ENCODE measurements around the gene NDUFA6.

NDUFA6 gene

GRCh38 chr22:42069801-42070516 lies 20.6 kb downstream of the NDUFA6 start:
- DNase-seq, result no peak

DNA sequence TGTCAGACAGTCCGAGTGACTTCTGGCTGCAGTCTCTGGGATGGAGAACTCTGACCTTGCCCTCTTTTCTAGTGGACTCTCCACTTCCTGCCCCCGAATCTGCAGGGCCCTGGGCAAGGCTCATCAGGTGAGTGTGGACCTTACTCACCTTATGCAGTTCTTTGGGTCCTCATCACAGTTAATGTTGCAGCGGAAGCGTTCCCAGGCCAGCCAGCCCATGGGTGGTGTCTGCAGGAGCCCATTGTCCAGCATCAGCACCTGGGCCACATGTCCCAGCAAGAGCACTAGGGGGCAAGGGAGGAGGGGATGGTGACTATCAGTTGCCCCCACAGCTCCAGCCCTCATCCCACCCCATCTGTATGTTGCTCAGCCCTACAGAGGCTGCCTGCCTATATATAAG lies 22.3 kb downstream of the NDUFA6 start:
- DNase-seq, result no peak

GRCh38 chr22:42067671-42068251 lies 22.8 kb downstream of the NDUFA6 start:
- no peak for DNase-seq

DNA sequence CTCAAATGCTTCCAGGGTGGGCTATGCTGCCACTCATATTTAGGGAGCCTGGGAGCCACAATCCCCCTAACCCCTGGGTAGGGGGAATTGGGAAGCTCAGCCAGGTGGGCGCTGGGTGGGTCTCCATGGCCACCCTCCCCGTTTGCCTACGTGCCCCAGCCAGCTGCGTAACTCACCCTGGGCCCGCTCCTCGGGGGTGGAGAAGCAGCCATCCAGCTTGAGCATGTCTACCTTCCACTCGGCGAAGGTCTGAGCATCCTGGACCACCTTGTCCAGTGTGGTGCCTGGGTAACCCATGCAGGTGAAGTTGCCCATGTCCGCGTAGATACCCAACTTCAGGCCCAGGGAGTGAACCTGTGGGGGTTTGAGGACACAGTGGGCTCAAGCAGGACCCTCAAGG lies 23.6 kb downstream of the NDUFA6 start:
- DNase-seq, result no peak

DNA sequence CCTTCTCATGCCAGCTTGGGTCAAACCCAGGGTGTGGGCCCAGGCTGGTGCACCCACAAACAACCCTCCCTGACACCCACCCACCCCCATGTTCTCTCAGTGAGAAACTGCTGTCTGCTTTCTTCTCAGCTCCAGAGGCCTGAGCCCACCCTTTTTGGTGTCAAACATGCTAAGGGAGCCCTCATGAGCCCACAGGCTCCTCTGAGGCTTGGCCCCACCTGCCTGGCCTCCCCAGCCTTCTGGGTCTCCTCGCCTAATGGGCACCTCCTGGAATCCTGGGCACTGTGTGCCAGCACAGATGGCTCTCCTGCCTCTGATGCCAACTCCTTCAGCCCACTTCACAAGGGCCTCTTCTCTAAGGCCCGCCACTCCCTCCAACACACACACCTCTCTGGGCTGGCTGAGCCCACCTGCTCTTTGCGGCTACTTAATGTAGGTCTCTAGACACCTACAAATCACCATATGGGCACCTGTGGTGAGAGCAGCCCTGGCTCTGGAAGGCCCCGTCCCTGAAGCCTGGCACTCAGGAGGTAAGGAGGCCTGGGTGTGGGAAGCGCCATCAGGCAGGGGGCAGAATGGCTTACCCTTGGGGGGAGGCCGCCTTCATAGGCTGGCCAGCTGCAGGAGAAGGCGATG lies 24.3 kb downstream of the NDUFA6 start:
- no peak for DNase-seq

GRCh38 chr22:42065438-42066125 lies 25.0 kb downstream of the NDUFA6 start:
- no peak for DNase-seq

GRCh38 chr22:42064629-42065028 lies 25.9 kb downstream of the NDUFA6 start:
- DNase-seq, result no peak

- no peak for DNase-seq
Observed at GRCh38 chr22:42062506-42063170, 27.9 kb downstream of the NDUFA6 start.

DNA sequence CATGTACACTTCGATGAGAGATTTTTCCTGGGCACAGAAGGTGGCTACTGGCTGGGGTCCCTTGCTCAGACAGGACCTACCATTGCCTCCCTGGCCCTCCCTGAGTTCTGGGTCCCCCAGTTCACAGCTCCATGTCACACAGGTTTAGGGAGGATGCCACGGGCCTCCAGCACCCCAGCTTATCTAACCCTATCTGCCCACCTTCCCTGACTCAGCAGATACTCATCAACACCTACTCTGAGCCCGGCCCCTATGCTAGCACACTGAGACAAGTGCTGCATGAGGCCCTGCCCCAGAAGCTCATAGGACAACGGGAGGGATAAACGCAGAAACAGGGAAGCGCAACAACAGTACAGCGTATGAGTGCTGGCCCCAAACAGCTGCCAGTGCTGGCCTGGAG lies 29.5 kb downstream of the NDUFA6 start:
- DNase-seq, result no peak

GRCh38 chr22:42060489-42060888 lies 30.1 kb downstream of the NDUFA6 start:
- DNase-seq, result no peak

DNA sequence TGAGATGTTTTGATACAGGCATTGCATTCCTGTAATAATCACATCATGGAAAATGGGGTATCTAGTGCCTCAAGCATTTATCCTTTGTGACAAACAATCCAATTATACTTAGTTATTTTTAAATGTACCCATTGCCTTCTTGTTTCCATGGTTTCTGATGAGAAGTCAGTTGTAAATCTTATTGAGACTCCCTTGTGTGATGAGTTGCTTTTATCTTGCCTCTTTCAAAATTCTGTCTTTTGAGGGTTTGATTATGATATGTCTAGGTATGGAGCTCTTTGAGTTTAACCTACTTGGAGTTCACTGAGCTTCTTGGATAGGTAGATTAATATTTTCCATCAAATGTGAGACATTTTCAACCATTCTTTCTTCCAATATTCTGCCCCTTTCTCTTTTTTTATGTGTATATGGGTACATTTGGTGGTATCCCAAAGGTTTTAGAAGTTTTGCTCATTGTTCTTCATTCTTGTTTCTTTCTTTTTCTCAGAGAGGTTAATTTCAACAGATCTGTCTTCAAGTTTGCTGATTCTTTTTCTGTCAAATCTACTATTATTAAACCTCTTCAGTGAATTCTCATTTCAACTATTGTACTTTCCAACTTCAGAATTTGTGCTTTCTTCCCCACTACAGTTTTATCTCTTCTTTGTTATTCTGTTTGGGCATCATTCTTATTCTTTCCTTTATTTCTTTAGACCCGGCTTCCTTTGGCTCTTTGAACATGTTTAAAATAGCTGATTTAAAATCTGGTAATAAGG lies 33.6 kb downstream of the NDUFA6 start:
- no peak for DNase-seq

- DNase-seq, result no peak
Observed at GRCh38 chr22:42052765-42053164, 37.8 kb downstream of the NDUFA6 start.

GRCh38 chr22:42050641-42051180 lies 39.9 kb downstream of the NDUFA6 start:
- DNase-seq, result no peak

GRCh38 chr22:42041784-42042183 lies 48.8 kb downstream of the NDUFA6 start:
- DNase-seq, result no peak

- no peak for DNase-seq
Observed at GRCh38 chr22:42039271-42039670, 51.3 kb downstream of the NDUFA6 start.

Measured in NCI-H1930 (cell line).